NCI-H1436 treated with DMSO at 0.1 percent for 48 hours (cell line): ENCODE data around the gene NTSR2.

Experiments
- DNase-seq: peaks from one replicate; lab custom pipeline; 2025; lab: John Stamatoyannopoulos, UW

NTSR2 gene, protein sequence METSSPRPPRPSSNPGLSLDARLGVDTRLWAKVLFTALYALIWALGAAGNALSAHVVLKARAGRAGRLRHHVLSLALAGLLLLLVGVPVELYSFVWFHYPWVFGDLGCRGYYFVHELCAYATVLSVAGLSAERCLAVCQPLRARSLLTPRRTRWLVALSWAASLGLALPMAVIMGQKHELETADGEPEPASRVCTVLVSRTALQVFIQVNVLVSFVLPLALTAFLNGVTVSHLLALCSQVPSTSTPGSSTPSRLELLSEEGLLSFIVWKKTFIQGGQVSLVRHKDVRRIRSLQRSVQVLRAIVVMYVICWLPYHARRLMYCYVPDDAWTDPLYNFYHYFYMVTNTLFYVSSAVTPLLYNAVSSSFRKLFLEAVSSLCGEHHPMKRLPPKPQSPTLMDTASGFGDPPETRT

DNA sequence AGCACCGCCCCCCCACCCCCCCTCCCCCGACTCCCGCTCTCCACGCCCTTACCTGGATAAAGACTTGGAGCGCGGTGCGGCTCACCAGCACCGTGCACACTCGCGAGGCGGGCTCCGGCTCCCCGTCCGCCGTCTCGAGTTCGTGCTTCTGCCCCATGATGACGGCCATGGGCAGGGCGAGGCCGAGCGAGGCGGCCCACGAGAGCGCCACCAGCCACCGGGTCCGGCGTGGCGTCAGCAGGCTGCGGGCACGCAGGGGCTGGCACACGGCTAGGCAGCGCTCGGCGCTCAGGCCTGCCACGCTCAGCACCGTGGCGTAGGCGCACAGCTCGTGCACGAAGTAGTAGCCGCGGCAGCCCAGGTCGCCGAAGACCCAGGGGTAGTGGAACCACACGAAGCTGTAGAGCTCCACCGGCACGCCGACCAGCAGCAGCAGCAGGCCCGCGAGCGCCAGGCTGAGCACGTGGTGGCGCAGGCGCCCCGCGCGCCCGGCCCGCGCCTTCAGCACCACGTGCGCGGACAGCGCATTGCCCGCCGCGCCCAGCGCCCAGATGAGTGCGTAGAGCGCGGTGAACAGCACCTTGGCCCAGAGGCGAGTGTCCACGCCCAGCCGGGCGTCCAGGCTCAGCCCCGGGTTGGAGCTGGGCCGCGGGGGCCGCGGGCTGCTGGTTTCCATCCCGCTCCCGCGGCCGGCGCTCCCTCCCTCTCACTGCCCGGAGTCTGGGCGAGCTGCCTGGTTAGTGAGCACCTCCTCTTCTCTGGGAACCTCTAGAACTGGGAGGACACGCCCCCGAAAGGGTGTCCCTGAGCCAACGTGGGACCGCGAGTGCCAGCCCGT is at the start of gene NTSR2:
TSS of gene NTSR2 (minus strand) at position 742 of the 838 bp plus-strand sequence. CDS start at position 676, 66 bp downstream.
- no peak for DNase-seq

DNA sequence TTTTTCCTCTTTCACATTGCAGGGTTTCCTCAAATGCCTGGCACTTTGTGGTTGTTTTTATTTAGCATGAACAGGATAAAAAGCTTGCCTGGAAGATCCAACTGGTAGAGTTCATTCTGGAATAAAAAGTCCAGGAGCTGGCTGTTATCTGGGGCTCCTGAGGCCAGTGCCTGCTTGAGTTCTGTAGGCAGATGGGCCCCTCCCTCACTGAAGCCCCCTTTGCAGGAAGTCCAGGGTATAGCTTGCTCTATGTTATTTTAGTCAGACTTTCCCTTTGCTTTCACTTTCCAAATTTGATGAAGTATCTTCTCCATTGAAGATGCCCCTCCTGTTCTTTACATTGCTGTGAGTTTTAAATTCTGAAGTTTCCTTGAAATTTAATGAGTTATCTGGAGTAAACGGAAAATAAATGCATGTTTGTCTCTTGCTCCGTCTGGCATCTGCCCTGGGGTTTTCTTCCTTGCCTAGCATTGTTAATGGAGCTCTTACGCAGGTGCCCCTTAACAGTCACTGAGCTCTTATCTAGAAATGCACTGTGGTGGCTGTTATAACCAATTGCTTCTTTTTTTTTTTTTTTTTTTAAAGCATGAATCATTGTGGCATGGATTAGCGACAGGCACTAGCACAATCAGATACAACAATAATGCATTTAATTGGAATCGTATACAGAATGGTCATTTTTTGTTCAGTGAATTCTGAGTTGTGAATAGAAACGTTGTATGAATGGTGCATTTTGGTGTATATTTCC is 49.4 kb upstream of the NTSR2 start:
- DNase-seq = peak; percentile 51

DNA sequence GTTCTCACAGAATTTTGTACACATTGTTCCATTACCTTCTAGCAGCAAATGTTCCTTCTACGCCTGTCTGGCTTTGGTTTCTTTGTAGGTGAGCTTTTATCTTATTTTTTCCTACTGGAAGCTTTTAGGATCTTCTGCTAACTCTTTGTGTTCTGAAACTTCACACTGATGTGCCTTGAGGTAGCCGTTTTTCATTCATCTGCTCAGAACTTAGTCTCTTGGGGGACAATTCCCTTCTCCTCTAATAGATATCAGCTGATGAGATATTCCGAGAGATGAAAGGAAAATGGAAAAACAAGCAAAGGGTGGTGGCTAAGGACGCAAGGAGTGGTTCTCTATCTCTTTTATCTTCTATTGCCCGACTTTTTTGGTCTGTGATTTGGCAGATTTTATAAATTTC is 48.6 kb upstream of the NTSR2 start:
- DNase-seq = no peak

DNA sequence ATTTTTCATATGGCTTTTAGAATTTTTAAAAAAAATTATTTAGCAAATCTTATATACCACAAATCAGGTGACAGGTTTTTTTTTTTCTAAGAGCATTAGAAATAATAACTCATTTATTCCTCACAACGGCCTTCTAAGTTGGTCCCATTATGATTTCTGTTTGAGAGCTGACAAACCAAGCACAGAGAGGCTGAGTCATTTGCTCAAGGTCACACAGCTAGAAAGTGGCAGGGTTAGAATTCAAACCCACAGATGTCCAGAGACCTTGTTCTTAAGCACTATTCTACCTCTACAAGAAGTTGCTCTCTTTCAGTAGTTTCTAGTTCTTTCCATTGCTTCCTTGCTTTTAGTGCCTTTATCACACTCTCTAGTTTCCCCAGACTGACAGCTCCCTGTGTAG is 47.6 kb upstream of the NTSR2 start:
- DNase-seq = no peak

DNA sequence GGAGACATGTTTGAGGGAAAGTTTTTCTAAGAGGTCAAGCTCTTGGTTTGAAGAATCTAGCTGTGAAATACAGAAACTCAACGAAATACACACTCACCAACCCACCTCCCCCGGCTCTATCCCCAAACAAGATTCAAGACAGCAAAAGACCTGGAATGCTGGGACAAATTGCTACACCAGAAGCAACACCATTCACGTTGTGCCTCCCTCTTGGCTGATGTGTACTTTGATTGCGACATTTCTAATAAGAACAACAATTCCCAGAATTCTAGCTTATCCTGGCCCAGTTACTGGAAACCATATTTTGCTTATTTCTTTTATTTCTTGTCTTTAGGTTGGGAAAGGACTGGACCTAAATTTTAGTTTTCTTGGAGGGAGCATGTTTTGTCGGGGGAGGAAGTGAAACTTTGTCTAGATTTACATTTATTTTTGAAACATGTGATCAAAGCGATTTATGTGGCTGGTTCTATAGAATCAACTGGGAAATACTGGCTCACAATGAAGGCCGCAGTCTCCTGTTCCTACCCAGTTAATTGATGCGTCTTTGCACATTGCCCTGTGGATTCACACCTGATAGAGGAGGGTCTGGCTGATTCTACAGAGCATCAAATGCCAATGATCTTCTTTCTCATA is 46.8 kb upstream of the NTSR2 start:
- no peak for DNase-seq

DNA sequence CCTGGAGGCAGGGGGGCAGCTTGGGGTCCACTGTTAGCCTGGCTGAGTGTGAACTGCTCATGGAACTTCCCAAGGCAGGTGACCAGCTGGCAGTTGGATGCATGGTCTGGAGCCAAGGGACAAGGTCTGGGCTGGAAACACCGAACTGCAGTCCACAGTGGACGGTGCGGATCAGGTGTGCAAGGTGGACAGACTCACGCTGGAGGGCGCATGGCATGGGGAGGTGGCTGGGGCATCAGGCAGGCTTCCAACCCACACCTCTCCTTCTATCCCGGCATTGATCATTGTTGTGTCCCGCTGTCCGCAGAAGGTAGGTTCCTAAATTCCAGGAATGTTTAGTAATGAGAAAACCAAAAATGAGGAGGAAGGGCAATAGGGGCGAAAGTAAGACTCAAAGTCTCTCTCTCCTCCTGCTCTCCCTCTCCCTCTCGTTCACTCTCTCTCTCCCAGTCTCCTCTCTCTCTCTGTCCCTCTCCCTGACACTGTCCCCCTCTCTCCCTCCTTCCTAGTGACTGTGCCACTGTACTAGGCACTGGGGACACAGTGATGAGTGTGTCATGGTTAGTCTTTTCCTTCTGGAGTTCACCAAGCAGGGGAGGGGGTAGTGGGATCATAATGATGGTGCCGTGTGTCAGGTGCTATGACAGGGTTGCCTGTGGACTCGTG is 46.1 kb upstream of the NTSR2 start:
- no peak for DNase-seq

DNA sequence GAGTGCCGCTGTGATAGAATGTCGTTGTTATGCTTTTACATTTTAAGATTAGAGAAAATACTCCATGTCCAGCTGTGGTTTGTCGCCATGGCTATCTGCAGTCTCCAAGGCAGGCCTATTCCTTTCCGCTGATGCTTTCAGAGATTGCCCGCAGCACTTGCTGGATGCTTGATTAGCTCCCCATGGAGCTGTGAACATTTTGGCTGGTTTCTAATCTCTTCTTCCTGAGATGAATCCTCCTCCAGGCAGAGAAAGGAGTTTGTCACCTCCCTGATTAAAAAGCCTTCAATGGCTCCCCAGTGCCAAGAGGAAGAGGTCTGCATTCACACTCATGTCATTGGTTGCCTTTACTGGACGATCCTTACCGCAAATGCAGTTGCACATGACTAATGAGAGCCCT is 43.8 kb upstream of the NTSR2 start:
- DNase-seq = no peak

DNA sequence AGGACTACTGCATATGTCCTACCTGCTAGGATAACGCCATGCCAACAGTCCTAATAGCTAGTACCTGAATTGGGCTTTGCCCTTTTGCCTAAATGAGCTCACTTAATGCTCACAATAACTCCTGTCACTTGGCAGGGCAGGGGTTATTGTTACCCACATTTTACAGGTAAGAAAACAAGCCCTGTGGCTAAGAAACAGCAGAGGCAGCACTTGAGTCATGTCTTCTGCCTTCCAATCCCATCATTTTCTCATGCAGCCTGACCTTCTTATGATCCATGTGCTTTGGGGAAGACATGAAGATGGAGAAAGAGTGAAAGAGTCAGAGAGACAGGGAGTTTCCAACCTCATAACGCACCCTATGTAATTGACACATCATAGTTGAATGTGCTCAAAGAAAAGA is 42.9 kb upstream of the NTSR2 start:
- no peak for DNase-seq

DNA sequence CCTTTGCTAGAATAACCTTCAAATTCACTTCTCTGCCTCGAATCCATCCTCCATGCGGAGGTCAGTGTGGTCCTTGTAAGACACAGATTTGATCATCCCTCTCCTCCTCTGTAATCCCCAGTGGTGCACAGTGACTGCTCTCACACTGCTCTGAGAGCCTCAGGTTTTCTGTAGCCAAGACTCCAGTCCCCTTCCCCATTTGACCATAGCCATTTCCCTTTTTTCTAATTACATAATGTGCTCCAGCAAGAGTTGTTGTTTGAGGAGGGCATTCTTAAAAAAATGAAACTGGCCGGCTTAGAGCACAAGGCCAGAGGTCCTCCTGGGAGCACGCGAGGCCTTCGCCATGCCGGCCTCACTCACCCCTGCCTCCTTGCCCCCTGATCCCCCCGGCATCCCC is 41.8 kb upstream of the NTSR2 start:
- no peak for DNase-seq

DNA sequence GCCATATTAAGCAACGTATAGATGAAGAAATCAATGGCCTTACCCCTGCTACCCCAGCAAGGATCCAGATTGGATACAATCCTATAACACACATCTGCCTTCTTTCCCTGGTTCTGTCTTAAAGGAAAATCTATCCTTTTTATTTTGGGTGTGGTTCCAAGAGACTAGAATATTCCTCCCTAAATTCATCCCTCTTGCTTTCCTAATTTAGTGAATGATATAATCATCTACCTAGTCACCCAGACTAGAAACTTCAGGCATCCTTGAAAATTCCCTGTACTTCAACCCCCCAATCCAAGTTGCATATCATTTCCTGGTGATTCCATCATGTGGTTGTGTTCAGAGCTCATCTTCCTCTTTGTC is 41.3 kb upstream of the NTSR2 start:
- DNase-seq = no peak

DNA sequence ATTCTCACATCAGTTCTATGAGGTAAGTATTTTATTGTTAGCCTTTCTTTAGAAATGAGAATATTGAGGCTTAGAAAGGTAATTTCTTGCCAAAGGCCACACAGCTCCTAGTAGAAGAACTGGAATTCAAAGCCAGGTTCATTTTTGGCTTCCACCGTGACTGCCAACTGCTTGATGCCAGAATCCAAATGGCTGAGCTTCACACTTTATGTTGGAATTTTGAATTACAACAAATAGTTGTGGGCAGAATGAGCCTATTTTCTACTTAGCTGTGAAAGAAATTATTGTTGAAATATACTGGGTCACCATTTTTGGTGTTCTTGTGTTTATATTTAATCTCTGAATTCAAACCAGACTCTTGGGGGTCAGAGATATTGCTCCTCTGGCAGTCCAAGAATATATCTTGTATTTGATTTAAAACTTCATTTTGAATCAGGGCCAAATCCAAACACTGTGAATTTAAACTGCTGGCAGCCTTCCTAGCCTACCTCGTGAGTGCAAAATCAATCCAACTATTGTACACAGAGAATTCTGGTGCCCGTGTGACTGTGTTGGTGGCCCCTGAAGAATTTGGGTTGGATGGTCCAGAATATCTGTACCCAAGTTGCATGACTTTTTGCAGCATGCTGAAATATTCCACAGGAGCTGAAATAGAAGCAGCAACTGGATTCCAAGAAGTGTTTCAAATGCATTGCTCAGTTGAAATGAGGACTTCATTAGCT is 40.8 kb upstream of the NTSR2 start:
- no peak for DNase-seq

DNA sequence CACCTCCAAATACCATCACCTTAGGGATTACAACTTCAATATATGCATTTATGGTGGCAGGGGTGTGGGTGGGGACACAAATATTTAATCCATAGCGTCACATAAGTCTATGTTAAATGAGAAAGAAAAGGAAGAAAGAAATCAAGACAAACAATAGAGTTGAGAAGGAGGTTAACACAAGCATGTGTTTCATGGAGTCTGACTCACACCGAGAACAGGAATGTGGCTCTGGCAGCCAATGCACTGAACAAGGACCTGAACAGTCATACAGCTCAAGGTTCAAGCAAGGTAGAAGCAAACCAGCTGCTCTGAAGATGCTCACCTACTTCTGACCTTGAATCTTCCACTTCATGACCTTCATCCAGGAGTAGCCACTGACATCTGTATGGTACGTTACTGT is 40.2 kb upstream of the NTSR2 start:
- no peak for DNase-seq

DNA sequence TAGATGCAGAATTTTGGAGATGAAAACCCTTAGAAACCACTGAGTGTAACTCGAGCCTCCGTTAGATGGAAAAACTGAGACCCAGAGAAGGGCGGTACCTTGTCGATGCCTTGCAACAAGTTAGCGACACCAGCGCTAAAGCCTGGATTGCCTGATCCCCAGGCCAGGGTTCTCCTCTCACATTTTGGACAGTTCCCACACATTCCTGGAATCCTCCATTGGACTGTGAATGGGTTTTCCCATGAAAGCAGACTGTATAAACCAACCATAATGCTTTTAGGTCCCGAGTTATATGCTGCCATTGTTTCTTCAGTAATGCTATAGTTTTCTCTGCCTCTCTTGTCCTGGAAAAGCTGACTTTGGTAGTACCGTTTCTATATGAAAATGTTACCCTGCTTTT is 39.3 kb upstream of the NTSR2 start:
- DNase-seq = no peak

DNA sequence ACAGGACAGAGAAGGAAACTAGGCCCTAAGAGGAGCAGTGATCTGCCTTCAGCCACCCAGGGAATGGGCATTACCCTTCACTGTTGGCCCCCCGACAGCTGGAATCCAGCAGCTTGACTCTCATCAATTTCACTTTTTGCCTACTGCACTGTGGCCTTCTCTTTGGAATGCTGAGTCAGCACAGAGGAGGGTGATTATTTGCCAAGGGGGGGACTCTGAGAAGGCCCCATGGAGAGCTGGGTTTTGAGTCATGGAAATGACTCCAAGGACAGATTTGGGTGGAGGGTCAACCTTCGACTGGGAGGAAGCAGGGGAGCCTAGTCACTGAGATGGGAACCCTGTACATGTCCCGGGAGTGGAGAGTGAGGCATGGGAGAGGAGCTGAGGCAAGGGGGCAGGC is 38.1 kb upstream of the NTSR2 start:
- DNase-seq = no peak

DNA sequence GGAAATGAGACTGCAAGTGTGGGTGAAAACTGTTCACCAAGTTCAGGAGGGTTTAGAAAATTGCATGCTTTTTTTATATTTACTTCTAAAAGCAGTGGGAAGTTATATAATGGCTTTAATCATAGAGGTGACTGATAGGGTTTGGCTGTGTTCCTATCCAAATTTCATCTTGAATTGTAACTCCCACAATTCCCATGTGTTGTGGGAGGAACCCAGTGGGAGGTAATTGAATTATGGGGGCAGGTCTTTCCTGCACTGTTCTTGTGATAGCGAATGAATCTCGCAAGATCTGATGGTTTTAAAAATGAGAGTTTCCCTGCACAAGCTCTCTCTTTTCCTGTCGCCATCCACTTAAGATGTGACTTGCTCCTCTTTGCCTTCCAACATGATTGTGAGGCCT is 35.7 kb upstream of the NTSR2 start:
- DNase-seq = no peak

DNA sequence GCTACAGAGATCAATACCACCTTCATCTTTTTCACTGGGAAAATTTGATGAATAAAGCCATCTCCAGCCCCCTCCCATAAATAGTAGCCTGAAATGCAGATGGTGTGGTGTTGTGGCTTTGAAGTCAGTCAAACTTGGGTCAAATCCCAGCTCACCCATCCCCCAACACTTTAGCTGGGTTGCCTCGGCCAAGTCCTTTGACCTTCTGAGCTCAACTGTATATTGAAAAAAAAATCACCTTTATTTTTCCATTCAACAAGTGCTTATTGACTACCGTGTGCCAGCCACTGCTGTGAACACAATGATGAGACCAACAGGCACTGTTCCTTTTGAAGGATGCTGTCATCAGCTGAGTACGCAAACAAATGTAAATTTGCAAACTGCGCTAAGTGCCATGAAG is 35.1 kb upstream of the NTSR2 start:
- no peak for DNase-seq

DNA sequence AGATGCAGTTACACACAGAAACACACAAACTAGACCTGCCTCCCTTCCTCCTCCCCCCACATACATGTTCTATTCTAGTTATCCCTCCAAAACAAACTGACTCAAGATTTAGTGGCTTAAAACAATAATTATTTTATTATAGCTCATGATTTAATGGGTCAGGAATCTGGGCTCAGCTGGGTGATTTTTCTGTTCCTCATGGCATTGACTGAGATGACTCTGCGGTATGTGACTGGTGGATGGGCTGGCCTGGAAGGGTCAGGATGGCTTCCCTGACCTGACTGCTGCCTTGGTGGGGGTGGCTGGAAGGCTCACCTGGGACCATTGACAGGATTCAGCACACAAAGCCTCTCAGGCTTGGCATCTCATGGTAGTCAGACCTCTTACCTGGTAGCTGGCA is 33.7 kb upstream of the NTSR2 start:
- no peak for DNase-seq

DNA sequence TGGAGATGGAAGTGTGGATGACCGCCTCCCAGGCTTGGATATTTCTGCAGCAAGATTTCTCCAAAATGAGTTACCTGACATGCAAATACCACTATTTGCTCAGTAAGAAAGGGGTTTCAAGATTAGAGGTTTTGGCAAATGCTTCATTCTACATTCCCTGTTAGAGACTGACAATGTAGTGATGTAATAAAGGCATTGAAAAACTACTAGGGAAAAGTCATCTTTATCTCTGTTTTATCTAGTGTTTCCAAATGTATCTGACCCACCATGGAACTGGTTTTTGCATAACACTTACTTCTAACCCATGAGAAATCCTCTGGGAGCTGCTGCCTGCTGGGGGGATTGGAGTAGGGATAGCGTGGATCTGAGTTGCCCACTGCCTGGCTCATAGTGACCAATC is 33.0 kb upstream of the NTSR2 start:
- no peak for DNase-seq

DNA sequence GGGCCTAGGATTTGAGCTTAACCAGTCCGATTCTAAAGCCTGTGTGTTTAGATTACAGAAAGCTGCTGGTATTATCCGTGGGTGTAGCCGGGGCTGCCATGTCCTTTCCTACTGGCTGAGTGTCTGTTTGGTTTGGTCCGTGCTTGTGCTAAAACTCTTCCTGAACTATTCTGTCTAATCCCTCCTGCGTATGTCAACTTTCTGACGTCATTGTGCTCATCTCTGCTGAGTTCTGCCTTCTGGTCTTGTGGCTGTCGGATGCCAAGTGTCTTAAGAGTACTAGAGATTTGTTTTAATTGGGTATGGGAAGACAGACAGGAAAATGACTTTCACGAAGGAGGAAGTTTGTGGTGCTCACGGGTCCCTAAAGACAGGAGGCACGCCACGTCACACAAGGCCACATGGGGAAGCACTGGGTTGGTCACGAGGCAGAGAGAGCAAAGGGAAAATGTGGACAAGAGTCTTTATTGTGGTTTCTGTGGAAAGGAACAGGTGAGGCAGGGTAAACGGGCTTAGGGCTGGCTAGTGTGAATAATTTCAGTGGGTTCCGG is 31.8 kb upstream of the NTSR2 start:
- DNase-seq = no peak

DNA sequence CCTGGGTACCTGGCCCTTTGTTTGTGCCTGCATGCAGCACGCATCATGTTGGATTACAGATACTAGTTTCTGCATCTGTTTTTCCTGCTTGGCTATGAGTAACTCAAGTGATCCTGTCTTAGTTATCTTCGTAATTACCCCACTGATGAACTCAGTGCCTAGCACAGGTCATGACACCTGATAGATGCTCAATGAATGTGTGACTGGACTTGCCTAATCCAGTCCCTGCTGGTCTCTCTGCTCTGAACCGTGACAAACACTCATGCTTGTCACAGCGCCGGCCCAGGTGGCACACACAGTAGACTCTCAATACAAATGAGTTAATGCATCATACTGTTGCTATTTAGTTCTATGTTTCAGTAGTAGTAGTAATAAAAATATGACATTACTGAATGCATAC is 31.2 kb upstream of the NTSR2 start:
- no peak for DNase-seq
